GM19467 (cell line): ENCODE measurements around the gene SEC24D.

ENCODE experiments used
- ATAC-seq: cut with Tn5 transposase; IDR thresholded peaks from one replicate; pipeline ENCODE4 v1.9.1; 2021; ENCODE audit warnings: mild to moderate bottlenecking, moderate library complexity; ENCODE audit not compliant: unreplicated experiment

Gene SEC24D

DNA sequence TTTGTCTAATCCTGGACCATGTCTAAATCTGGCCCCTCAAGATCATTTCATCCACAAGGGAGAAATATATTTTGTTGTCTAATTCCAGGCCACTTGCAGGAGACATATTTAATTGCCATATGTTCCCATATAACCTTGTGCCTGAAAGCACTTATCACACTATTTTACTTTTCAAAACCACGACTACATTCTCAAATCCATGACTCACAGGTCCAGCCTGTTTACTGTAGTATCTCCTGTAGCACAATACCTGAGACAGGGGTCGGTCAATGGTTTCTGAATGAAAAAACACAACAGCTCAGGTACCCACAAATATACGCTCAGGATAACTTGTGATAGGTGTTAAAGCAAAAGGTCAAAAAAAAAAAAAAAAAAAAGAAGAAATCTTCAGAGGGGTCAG lies 60.9 kb downstream of the SEC24D start:
- no peak for ATAC-seq

DNA sequence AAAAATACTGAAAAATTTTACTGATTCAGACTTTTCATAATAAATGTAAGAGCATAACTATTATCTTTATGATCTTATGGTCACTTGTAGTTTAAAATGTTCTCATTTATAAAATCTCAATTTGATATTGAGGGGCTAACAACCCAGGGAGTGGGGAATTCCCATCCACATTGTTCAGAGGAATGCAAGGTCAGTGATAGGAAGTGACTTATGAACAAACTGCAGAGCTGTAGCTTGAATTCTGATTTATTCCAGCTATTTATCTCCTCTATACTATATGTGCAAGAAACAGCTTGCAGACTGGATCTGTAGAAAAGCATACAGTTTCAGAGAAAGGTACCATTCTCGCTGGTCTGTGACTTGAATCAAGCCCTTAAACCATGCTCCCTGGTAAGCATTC lies 61.6 kb downstream of the SEC24D start:
- ATAC-seq, result no peak

DNA sequence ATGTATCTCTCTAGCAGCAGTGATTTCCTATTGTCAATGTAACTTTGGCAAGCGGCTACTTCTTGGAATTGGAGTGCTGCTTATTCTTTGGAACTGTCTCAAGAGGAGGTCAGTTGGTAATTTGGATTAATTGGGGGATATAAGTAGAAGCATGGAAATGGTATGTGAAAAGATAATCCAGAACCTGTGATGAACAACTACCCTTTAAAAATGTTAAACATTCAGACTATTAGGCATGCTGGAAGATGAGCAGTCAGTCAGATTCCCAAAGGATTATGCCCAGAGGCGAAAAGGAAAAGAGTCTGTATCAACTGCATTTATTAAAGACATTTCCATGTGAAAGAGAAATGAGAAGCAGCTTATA lies 62.5 kb downstream of the SEC24D start:
- ATAC-seq, result no peak

DNA sequence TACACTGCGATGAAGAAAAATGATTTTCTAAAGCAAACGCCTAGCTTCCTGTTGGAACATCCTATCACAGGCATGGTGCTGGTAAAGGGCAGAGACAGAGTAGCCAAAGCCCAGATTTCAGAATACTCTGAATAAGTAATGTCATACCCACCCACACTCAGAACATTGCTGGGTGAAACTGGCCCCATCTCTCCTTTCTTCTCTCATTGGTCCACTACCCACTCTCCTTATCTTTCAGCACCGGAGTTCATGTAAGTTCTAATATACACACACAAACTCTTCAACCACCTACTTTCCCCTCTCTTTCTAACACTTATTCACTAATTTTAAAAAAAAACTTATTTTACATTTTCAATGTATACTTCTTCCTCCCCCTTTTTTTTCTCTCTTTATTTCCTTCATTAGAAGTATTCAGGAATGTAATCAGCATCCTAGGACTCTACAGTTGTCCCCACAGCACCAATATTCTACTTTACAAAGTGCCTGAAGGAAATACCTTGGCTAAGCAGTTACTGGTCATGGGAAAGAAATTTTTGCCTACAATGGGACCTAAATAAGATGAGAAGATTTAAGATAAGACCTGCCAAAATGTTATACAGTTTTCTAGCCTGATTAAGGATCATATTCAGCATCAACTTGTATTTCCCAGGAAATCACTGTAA lies 63.0 kb downstream of the SEC24D start:
- ATAC-seq, result no peak

DNA sequence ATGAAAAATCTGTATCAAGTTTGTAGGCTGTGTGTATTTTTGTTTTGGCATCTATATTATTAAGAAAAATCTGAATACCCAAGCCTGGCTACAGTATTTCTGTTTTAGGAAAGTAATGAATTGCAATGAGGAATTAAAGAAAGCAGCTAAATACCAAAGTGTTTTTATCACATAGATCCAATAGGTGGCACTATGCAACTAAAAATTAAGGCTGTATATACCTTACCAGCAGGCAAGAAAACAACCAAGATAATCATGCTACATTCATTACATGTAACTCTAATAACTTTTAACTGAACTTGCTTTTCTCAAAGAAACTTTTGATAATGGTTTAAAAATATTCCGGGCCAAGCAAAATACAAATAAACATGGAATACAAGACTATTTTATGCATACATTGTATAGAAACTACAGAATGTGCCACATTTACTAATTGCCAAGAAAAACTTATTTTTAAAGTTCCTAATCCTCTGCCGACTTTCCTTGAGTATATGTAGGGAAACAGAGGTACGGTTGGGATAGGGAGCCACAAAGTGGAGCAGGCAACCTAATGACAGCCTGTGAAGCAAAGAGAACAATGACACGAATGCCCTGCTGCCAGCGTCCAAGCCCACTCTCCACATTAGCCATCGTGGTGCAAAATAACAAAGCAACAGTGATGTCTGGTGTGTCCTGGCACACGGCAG lies 63.7 kb downstream of the SEC24D start:
- ATAC-seq, result no peak

DNA sequence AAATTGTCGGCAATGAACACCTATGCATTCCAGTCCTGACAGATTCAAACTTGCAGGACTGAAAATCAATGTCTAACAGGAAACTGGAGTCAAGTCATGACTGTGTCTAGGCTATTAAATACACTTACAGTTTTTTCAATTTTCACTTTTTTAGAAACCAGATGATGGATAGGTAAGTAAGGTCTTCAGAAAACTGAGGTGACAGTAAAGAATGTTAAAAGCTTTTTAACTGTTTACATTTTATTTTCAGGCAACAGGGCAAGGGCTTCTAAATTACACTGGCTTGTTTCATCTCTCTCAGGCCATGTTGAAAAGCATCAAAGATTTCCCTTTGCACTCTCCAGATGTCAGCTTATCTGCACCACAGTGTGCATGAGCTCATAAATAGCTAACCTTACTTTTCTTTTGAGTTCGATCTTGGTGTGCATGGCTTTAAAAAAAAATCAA lies 65.2 kb downstream of the SEC24D start:
- no peak for ATAC-seq

DNA sequence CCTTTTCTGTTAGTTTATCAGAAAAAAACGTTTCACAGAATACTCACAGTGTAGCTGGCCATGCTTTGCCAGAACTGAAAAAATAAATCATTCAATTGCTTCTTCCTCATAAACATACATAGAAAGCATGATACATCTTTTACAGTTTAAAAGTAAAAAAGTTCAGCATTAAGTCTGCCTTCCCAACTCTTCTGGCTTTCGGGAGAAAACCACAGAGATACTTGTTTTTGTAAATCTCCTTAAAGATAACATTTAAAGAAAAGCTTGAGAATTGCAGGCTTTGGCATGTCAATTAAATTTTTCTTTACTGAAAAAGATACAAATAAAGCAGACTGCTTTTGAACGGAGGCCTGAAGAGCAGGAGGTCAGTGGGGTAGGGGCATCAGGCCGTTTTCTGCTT lies 66.8 kb downstream of the SEC24D start:
- ATAC-seq, result no peak

DNA sequence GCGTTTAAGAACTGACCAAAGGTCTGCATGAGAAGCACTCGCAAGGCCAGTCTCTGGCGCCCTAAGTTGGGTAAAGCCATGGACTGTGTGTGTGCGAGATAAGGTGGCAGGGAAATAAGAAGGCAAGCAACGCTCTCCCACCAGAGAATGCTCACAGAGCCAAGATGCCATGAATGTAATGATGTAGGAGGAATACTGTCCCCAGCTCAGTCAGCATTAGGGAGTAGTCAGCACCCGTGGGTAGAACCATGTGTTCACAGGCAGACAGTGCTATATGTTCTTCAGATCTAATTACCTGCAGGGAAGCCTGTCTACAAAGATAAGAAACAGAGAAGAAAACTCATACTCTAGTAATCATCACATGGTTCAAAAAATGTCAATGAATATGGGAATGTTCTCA lies 68.8 kb downstream of the SEC24D start:
- ATAC-seq, result no peak

DNA sequence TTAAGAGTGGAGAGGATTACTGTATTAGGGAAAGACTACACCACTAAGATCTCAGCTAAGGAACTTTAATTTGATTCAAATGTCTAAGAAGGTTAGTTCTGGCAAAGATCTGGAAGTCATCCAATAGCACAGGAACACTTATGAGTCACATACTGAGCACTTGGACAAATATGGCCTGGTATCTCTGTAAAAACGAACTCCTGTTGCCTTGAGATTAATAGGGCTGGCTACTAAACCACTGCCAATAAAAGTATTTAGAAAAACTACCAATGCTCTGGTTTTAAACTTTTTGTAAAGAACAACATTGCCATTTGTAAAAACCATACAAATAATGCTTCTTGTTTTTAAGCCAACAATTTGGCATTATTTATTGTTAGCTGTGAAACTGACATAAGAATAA lies 70.5 kb downstream of the SEC24D start:
- ATAC-seq, result no peak

DNA sequence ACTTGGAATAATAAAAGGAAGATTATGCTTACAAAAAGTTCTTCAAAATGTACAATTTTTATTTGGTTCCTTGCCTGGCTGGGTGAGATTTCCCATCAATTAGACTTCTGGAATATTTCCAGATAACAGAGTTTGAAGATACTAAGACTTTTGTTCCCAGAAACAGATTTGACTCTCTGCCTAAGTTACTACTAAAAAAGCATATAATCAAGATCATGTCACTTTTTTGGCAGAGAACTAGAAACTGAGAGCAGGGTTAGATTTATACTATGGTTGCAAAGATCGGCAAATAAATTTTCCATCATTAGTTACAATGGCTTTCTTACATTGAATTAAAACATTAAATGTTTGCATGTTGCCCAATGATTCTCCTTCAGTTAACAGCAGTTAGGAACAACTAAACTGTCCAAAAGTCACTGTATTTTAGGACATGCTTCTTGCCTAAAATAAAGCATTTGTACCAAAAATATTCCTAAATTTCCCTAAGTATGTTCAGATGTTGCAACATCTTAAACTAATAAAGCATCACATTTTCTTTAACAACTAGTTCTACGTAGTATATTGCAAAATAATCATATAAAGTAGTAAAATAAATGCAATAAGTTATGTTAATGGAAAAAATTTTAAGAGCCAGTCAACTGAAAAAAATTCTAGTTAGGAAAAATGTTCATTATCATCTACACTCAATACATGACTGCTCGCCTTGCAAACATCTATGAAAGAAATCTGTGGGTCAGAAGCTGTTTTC lies 73.0 kb downstream of the SEC24D start:
- ATAC-seq, result no peak

DNA sequence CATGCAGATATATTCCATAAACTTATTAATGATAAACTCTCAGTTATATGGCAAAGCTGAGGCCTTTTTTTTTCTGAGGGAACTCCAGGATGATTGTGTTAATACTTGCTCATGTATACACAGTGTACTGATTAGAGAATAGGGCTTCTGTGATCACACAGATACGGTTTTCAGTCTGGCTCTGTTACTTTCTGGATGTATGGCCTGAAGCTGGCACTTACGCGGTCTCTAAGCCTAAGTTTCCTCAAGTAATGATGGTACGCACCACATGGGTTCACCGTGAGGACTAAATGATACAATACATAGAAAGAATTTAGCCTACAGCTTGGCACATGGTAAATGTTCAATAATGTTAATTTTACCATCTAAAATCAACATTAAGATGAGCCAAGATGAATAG lies 73.8 kb downstream of the SEC24D start:
- ATAC-seq, result no peak

DNA sequence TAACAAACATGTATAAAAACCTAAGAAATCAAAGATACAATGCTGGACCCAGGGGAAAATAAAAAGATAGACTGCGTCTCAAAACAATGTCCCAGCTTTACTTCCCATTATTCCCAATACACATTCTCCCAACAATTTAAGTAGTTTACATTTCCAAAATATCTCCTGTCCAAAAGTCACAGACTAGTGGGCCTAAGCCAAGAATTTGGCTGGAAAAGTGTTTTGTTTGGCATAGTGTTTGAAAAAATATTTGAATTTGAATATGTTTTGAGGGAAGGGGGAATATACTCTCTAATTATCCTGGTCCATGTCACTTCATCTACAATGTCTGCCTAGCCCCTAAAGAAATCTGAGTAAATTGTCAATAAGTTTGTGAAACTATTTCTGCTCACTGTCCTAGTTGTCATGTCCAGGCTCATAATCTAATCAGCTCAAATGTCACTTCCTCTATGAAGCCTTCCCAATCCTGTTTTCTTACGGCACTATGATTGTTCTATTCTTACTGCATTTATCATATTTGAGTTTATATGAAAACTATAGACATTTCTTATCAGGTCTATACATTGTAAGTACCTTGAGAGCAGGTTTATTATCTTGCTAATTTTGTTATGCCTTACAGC lies 74.4 kb downstream of the SEC24D start:
- no peak for ATAC-seq

DNA sequence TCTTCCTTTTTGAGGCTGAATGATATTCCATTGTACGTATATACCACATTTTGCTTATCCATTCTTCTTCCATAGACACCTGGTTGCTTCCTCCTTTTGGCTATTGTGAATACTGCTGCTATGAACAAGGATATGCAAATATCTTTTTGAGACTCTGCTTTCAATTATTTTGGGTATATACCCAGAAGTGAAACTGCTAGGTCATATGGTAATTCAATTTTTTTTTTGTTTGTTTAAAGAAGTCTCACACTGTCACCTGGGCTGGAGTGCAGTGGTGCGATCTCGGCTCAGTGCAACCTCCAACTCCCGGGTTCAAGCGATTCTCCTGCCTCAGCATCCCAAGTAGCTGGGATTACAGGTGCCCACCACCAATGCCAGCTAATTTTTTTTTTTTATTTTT lies 75.4 kb downstream of the SEC24D start:
- ATAC-seq, result peak; percentile 99

DNA sequence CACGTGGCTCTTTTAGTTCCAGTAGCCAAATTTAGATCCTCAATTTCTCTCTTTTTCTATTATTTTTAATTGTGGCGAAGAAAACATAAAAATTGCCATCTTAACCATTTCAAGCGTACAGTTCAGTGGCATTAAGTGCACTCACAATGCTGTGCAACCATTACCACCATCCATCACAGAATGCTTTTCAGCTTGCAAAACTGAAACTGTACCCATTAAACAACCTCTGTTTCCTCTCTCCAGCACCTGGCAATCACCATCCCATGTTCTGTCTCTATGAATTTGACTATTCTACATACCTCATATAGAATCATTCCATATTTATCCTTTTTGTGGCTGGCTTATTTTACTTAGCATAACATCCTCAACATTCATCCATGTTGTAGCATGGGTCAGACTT lies 75.8 kb downstream of the SEC24D start:
- ATAC-seq, result peak; percentile 34

DNA sequence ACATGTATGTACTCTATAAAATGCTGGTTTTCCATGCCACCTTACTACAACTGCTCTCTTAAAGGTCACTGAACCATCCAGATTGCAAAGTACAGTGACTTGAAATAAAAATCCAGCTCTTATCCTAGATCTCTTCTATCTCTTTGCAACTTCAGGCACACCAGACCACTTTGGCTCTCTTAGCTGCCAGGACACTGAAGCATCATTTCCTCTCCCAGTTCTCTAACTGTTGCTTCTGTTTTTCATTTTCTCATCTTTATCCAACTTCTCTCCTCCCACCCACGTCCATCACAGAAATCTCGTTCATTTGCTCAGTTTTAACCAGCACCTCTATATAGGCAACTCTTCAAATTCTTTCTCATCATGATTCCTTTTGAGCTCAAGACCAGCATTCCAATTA lies 76.4 kb downstream of the SEC24D start:
- no peak for ATAC-seq

DNA sequence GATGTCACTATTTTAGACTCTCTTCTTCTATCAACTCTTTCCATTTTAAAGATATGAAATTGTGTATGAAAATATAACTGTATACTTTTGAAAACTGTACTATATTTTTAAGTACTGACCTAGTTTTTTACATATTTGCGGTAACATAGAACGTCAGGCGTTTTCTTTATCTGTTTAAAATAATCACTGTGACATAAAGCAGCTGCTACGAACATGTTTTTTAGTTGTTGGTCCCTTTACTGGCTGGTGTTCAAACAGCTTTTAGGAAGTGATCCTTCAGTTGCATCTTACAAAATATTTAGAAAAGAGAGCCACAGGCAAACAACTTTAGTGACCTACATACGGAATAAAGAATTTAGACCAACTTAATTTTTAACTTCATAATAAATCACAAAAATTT lies 77.6 kb downstream of the SEC24D start:
- ATAC-seq, result no peak

DNA sequence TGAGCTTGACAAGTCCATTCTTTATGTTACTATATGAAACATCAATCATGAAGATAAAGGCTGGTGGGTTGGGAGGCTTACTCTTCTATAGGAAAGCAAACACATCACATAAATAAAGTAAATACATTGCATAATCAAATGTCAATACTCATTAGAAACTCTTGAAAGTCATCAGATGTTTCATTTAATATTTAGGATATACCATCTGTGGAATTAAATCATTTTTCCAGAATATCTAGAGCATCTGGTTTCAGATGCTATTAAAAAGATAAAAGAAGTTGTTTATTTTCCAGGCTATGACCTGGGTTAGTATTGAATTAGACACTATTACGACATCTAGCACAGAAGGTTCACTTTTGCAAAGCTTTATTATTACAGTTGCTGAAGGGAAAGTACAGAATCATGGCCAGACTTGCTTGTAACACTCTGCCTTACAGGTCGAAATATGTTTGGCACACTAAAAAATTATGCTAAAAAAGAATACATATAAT lies 78.1 kb downstream of the SEC24D start:
- ATAC-seq, result no peak

DNA sequence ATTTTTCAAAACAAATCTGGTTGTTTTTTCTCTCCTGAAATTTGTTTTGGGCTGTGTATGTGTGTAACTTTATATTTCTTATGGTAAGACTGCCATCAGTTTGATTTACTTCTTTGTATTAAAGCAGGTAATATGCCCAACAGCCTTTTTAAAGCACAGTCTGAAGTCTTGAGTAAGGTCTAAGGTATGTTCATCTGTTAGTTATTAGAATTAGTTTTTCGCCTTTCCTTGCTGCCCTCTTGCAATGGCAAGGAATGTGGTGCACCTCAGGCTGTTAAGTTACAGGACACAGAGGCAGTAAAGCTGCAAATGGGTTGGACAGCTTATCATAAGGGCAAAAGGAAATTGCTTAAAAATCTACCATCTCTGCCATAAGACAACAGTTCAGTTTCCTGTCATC lies 79.0 kb downstream of the SEC24D start:
- ATAC-seq, result no peak

DNA sequence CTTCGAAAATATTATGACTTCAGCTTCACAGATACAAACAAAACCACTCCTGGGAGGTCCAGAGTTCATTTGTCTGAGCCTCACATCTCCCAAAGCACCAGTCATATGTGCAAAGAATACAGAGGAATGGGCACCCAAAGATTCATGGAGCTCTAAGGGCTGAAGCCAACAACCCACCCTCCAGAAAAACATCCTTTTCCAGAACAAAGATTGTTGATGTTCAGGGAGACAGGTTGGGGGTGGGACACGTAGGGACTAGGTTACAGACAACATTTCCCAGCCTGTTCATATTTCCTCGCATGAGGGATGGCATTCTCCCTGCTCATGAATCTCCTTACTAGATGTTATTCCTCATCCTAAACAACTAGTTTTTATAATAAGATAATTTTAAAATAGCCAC lies 79.5 kb downstream of the SEC24D start:
- no peak for ATAC-seq

DNA sequence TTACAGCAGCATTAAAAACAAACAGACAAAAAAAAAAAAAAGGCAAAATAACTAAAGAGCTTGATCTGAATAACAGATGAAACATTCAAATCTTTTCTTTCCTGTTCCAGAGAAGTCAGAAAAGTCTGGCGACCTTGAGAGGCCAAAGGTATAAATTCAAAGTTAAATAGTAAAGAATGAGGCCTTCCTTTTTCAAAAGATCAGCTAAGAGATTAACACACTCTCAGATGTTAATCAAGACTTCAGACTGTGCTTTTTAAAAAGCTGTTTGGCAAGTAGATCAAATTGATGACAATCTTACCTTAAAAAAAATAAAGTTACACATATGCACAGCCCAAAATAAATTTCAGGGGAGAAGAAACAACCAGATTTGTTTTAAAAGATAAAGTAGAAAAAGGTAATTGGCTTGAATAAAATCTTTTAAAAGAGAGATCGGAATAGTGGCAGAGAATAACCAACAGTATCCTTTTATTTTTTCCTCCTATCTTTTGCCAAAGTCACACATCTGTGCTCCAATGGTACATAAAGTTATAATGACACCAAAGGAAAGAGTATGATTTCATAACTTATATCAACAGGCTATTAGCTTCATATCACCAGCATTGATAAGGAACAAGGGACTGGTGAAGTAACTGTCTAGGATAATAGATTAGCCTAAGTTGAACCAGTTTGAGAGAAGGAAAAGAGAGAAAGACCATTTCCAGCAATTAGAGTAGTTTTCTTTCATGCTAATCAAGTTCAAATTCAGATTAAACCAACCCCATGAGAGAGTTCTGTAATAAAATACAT lies 80.3 kb downstream of the SEC24D start:
- ATAC-seq, result no peak

DNA sequence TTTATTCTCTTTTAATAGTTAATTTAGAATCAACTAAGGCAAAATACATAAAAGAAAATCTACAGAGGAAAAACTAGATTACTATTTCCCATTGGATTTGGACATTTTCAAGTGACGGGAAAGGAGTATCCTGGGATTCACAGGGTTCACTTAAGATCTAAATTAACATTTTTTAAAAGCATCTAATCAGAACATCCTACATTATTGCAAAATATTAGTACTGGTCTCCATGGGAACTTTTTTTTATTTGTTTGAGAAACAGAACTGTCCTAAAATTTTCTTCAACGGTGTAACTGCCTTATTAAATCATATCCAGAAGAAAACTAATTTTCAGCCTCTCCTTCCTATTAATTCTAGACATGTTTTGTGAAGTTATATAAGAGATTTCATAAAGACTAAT lies 81.0 kb downstream of the SEC24D start:
- no peak for ATAC-seq
